Superior temporal gyrus (tissue), 1 donor: ENCODE measurements around the gene TCF25.
"Not testable (repeated sequence)": the region's sequence is repeated elsewhere in the genome, so short reads cannot be mapped to it uniquely, and the experiment has no call there.

Experiments used
- DNase-seq: peaks from one replicate; pipeline ENCODE4 v3.0.0-alpha.2; 2016; ENCODE audit errors: extremely low spot score

The TCF25 gene

GRCh38 chr16:89879123-89879522 is 5.7 kb downstream of the TCF25 start:
- not testable (repeated sequence) for DNase-seq

- DNase-seq, result no peak
Observed at GRCh38 chr16:89880477-89881367, 7.3 kb downstream of the TCF25 start.

GRCh38 chr16:89881368-89881730 is 8.0 kb downstream of the TCF25 start:
- DNase-seq, result no peak

GRCh38 chr16:89883346-89884040 is 10.1 kb downstream of the TCF25 start:
- DNase-seq, result no peak

GRCh38 chr16:89884041-89884421 is 10.6 kb downstream of the TCF25 start:
- DNase-seq, result no peak

- no peak for DNase-seq
Observed at GRCh38 chr16:89887243-89887642, 13.9 kb downstream of the TCF25 start.

- DNase-seq, result no peak
Observed at GRCh38 chr16:89890200-89890599, 16.8 kb downstream of the TCF25 start.

GRCh38 chr16:89890886-89891657 is 17.7 kb downstream of the TCF25 start:
- DNase-seq, result no peak

- DNase-seq, result no peak
Observed at GRCh38 chr16:89892055-89892630, 18.8 kb downstream of the TCF25 start.

- DNase-seq, result no peak
Observed at GRCh38 chr16:89892635-89893034, 19.2 kb downstream of the TCF25 start.

GRCh38 chr16:89893642-89894548 is 20.5 kb downstream of the TCF25 start:
- no peak for DNase-seq

- no peak for DNase-seq
Observed at GRCh38 chr16:89895482-89896250, 22.3 kb downstream of the TCF25 start.

GRCh38 chr16:89897204-89897603 is 23.8 kb downstream of the TCF25 start:
- no peak for DNase-seq

GRCh38 chr16:89898201-89898967 is 25.0 kb downstream of the TCF25 start:
- no peak for DNase-seq

GRCh38 chr16:89899879-89900481 is 26.6 kb downstream of the TCF25 start:
- no peak for DNase-seq

GRCh38 chr16:89900885-89901284 is 27.5 kb downstream of the TCF25 start:
- no peak for DNase-seq

GRCh38 chr16:89902980-89903379 is 29.6 kb downstream of the TCF25 start:
- no peak for DNase-seq

- no peak for DNase-seq
Observed at GRCh38 chr16:89903908-89904515, 30.6 kb downstream of the TCF25 start.
